ENCODE data around the gene RCL1. TPM values are rescaled to one million over a fixed set of nuclear protein-coding genes. Genes with fewer than 3 reads are reported as not detected.

RCL1 gene
- total and polyA plus RNA-seq, 2 of the 13 experiments (the other 11 are each of a cell fraction or from before 2014, with no cell fraction given) = 22.3 to 31.6 TPM

- no peaks in the 10 kb centered on the region; a peak in 1 of 5 replicates for H3K36me3 ChIP-seq (replicated peaks in 1 of 2; ENCODE audit: control insufficient read depth in 1 of 2, insufficient read depth in 2 of 2, low read length in 2 of 2)
- intact Hi-C loops (cut with micrococcal nuclease; ENCODE audit: unreplicated experiment) (no loop called here), in situ Hi-C loops (cut with HindIII; ENCODE audit: extremely low pct_ligation_motif_present, low pct_unique_long_range_greater_than_20kb) (no loop called here)
- no peaks in the 10 kb centered on the region for H3K79me2 ChIP-seq (ENCODE audit: insufficient read depth, low read length)
- no peak overlapping the region for H3K27ac ChIP-seq (ENCODE audit: extremely low read length, insufficient read depth, low read length)
- H3K9me3 ChIP-seq (ENCODE audit: low read length) = no peaks in the 10 kb centered on the region
- no peak for TF ChIP-seq FOXK1 (CRISPR knock-in tag; IDR thresholded peaks at IDR 0.05; ENCODE audit: borderline replicate concordance, low read depth)
- no peak for TF ChIP-seq ZNF160 (CRISPR knock-in tag; IDR thresholded peaks at IDR 0.05)
- no peak for TF ChIP-seq RFX3 (CRISPR knock-in tag; IDR thresholded peaks at IDR 0.05)
- TF ChIP-seq GLI4 (CRISPR knock-in tag; IDR thresholded peaks at IDR 0.05; ENCODE audit: borderline replicate concordance) = no peak
- TF ChIP-seq AHR (CRISPR knock-in tag; IDR thresholded peaks at IDR 0.05) = no peak
- no peak for TF ChIP-seq SIN3B (IDR thresholded peaks at IDR 0.05; ENCODE audit: low read length)
- TF ChIP-seq HMG20A (CRISPR knock-in tag; IDR thresholded peaks at IDR 0.05; ENCODE audit: borderline replicate concordance) = no peak
- no peak overlapping the region for H3K9ac ChIP-seq (ENCODE audit: insufficient read depth, low read depth, low read length)
- H3K4me3 ChIP-seq (replicated peaks in 1 of 3; ENCODE audit: insufficient read depth in 1 of 3, low read depth in 2 of 3, low read length in 3 of 3) = no peak overlapping the region
- DNase-seq (ENCODE audit: low spot score) (no peak), FAIRE-seq (no peak), ATAC-seq (no peak)
- BruUV-seq (replicated peaks) = no TSS peak
- WGBS (ENCODE audit: low lambda C conversion rate) = 96% methylated on average over 4 of the region's 4 CpGs
- ChIA-PET POLR2A (no interaction called here), CTCF (ENCODE audit: low intra/inter-chr PET ratio, low total read pairs) (no interaction called here)
- H2AFZ ChIP-seq (ENCODE audit: low read length) = no peak overlapping the region
- no peaks in the 10 kb centered on the region for H3K27me3 ChIP-seq (ENCODE audit: control insufficient read depth in 1 of 2, insufficient read depth in 2 of 2, low read length in 2 of 2)
- H3K4me1 ChIP-seq (ENCODE audit: insufficient read depth, low read length) = no peaks in the 10 kb centered on the region
- H4K20me1 ChIP-seq (ENCODE audit: insufficient read depth, low read length) = no peaks in the 10 kb centered on the region
- H3K4me2 ChIP-seq (ENCODE audit: low read depth, low read length) = no peak overlapping the region
These were observed 80.3 kb downstream of the RCL1 start for GRCh38 chr9:4873066-4873465.

DNA sequence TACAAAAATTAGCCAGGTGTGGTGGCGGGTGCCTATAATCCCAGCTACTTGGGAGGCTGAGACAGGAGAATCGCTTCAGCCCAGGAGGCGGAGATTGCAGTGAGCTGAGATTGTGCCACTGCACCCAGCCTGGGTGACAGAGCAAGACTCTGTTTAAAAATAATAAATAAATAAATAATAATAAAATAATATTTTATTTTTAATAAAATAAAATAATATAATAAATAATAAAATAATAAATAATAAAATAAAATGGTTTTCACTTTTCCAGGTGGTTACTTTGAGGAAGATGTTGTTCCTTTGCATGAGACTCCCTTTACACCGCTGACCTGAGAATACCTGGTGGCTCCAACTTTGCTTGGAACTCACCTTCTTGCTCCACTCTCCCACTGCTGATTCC, 82.8 kb downstream of the RCL1 start:
- DNase-seq (ENCODE audit: low spot score) = no peak
- CTCF ChIA-PET (ENCODE audit: low intra/inter-chr PET ratio, low total read pairs) = no interaction called here
- no peak for TF ChIP-seq HNRNPL (IDR thresholded peaks at IDR 0.05; ENCODE audit: low read depth, low read length)
- TF ChIP-seq THAP7 (CRISPR knock-in tag; IDR thresholded peaks at IDR 0.05) = no peak
- in situ Hi-C loops (cut with HindIII; ENCODE audit: extremely low pct_ligation_motif_present, low pct_unique_long_range_greater_than_20kb) = no loop called here
- no peak overlapping the region for H3K27ac ChIP-seq (ENCODE audit: extremely low read length, insufficient read depth, low read length)
- H3K4me2 ChIP-seq (ENCODE audit: low read depth, low read length) = no peak overlapping the region
- no peak for ATAC-seq
- no peaks in the 10 kb centered on the region for H4K20me1 ChIP-seq (ENCODE audit: insufficient read depth, low read length)
- 96% methylated on average over 4 of the region's 4 CpGs for WGBS (ENCODE audit: low lambda C conversion rate)
- no peaks in the 10 kb centered on the region for H3K4me1 ChIP-seq (ENCODE audit: insufficient read depth, low read length)
- POLR2A ChIA-PET = no interaction called here
- H3K27me3 ChIP-seq (ENCODE audit: control insufficient read depth in 1 of 2, insufficient read depth in 2 of 2, low read length in 2 of 2) = no peaks in the 10 kb centered on the region
- BruUV-seq (replicated peaks) = no TSS peak
- H3K79me2 ChIP-seq (ENCODE audit: insufficient read depth, low read length) = no peaks in the 10 kb centered on the region
- H2AFZ ChIP-seq (ENCODE audit: low read length) = no peak overlapping the region
- no peaks in the 10 kb centered on the region; a peak in 1 of 5 replicates for H3K36me3 ChIP-seq (replicated peaks in 1 of 2; ENCODE audit: control insufficient read depth in 1 of 2, insufficient read depth in 2 of 2, low read length in 2 of 2)
- H3K4me3 ChIP-seq (replicated peaks in 1 of 3; ENCODE audit: insufficient read depth in 1 of 3, low read depth in 2 of 3, low read length in 3 of 3) = no peak overlapping the region
- H3K9me3 ChIP-seq (ENCODE audit: low read length) = no peaks in the 10 kb centered on the region
- H3K9ac ChIP-seq (ENCODE audit: insufficient read depth, low read depth, low read length) = no peak overlapping the region
- FAIRE-seq = no peak
- intact Hi-C loops (cut with micrococcal nuclease; ENCODE audit: unreplicated experiment) = no loop called here

All from HepG2 (cell line).